RWPE2 (cell line): ENCODE measurements around the gene CCDC33.

Source experiments
- ATAC-seq: fragments of 200-7000 bp; cut with Tn5 transposase; 3 replicates; pipeline ENCODE4 v1.9.1; 2021; ENCODE audit warnings: low read depth
- DNase-seq: peaks from one replicate; pipeline ENCODE4 v3.0.0-alpha.2; 2020; ENCODE audit warnings: low spot score
- H3K27ac ChIP-seq: fragments of 450-650 bp; 2 replicates; pipeline ENCODE4 v1.5.1; 2017; ENCODE audit warnings: mild to moderate bottlenecking; ENCODE audit not compliant: poor library complexity, severe bottlenecking
- H3K27me3 ChIP-seq: fragments of 250-450 bp; sonication (Bioruptor Pico); 2 replicates; pipeline ENCODE4 v1.5.1; 2021; ENCODE audit warnings: mild to moderate bottlenecking, moderate library complexity; ENCODE audit not compliant: insufficient read depth, poor library complexity, severe bottlenecking
- H3K36me3 ChIP-seq: fragments of 250-450 bp; sonication (Bioruptor Pico); 2 replicates; pipeline ENCODE4 v1.5.1; 2020; ENCODE audit warnings: low read depth, mild to moderate bottlenecking, moderate library complexity
- H3K4me1 ChIP-seq: fragments of 250-450 bp; sonication (Bioruptor Pico); 2 replicates; pipeline ENCODE4 v1.5.1; 2021; ENCODE audit warnings: mild to moderate bottlenecking, moderate library complexity; ENCODE audit not compliant: insufficient read depth, poor library complexity, severe bottlenecking
- H3K4me3 ChIP-seq: fragments of 250-450 bp; sonication (Bioruptor Pico); 2 replicates; pipeline ENCODE4 v1.5.1; 2021; ENCODE audit warnings: mild to moderate bottlenecking, moderate library complexity; ENCODE audit not compliant: severe bottlenecking
- H3K9me3 ChIP-seq: fragments of 250-450 bp; sonication (Bioruptor Pico); 2 replicates; pipeline ENCODE4 v1.5.1; 2021; ENCODE audit warnings: mild to moderate bottlenecking, moderate library complexity; ENCODE audit not compliant: severe bottlenecking
- TF ChIP-seq, protein P1 (sequence below): fragments of 450-650 bp; IDR thresholded peaks from one replicate; pipeline ENCODE4 v1.5.1; 2017; ENCODE audit warnings: mild to moderate bottlenecking, moderate library complexity; ENCODE audit not compliant: poor library complexity, severe bottlenecking

The CCDC33 gene

DNA sequence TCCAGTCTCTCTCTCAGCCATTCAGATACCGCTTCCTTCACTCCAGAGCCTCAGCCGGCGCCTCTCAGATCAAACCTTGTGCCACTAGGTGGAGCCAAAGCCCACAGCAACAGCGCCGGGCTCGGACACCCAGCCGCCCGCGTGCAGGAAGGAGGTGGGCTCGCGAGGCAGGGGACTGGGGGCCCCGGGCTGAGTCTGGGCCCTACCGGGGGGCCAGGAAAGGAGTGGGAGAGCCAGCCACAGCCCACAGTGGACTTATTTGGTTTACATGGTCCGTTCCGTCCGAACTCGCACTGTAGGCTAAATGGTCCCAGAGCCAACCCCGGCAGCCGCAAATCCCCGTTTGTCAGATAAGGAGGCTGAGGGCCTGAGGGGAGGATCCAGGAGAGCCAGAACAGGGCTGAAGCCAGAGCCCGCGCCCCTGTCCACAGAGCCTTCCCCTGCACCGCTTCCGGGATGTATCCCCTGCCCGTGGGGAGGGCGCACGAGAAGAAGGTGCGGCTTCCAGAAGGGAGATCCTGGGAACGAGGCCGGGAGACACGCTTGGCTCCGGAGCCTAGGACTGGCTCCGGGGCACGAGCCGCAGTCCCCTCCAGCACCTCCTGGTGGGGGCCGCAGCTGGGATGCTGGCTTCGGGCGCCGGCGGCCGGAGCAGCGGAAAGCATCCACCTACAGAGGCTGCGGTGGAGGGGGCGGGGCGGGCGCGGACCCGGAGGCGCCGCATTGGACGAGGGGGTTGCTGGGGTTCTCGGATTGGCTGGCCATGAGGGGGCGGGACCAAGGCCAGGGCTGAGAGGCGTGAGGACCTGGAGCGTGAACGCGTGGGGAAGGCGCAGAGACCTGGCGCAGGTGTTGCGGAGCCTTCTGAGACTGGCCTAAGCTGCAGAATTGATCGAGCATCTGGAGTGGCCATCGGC is 137.9 kb downstream of the CCDC33 start:
- peak overlapping the region; percentile 58 for H3K27ac ChIP-seq
- DNase-seq (peak; percentile 99), ATAC-seq (peak; percentile 89)
- peaks cover 6% of the 10 kb centered on the region for H3K4me1 ChIP-seq
- H3K9me3 ChIP-seq, result no peaks in the 10 kb centered on the region
- no peaks in the 10 kb centered on the region for H3K36me3 ChIP-seq
- TF ChIP-seq, protein P1, sequence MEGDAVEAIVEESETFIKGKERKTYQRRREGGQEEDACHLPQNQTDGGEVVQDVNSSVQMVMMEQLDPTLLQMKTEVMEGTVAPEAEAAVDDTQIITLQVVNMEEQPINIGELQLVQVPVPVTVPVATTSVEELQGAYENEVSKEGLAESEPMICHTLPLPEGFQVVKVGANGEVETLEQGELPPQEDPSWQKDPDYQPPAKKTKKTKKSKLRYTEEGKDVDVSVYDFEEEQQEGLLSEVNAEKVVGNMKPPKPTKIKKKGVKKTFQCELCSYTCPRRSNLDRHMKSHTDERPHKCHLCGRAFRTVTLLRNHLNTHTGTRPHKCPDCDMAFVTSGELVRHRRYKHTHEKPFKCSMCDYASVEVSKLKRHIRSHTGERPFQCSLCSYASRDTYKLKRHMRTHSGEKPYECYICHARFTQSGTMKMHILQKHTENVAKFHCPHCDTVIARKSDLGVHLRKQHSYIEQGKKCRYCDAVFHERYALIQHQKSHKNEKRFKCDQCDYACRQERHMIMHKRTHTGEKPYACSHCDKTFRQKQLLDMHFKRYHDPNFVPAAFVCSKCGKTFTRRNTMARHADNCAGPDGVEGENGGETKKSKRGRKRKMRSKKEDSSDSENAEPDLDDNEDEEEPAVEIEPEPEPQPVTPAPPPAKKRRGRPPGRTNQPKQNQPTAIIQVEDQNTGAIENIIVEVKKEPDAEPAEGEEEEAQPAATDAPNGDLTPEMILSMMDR, result peak; percentile 99
- peak overlapping the region; percentile 42 for H3K4me3 ChIP-seq
- H3K27me3 ChIP-seq, result no peaks in the 10 kb centered on the region

DNA sequence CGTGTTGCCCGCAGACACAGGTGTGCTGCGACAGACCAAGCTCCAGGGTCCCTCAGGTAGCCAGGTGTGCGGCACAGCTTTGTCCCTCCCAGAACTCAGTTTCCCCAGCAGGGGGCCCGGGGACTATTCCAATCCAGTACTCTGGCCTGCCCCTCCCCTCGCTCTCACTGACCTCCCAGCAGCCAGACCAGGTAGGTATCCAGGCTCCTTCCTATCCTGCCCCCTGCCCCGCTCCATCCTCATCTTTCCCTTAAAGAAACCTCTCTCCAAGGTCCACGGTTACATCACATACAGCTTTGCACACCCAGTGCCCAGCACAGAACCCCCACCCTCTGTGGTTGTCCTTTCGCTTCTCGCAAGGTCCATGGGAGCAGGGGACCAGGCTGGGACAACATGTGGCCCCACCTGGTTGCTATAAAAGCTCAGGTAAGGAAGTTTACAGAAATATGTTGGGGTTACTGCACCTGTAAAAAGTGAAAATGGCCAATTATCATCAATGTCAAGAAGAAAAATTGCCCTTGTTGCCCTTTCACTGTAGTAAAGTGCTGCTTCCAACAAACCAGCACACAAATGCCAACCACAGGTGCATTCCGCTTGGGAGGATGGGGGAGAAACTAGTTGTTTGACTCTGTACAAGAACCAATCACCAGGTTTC is 138.6 kb downstream of the CCDC33 start:
- Histone ChIP-seq H3K27ac (peak overlapping the region; percentile 58), H3K9me3 (no peaks in the 10 kb centered on the region)

GRCh38 chr15:74375303-74375693 is 139.2 kb downstream of the CCDC33 start:
- Histone ChIP-seq H3K27me3 (no peaks in the 10 kb centered on the region), H3K4me1 (peaks cover 6% of the 10 kb centered on the region), H3K36me3 (no peaks in the 10 kb centered on the region), H3K9me3 (no peaks in the 10 kb centered on the region), H3K4me3 (no peak overlapping the region), H3K27ac (peak overlapping the region; percentile 58)
- peak; percentile 28; the same call in 2 of the 3 replicates for ATAC-seq
- peak; percentile 86 for DNase-seq
- TF ChIP-seq, protein P1, result peak; percentile 99

More for the DNA sequence above, 138.6 kb downstream of the CCDC33 start:
- TF ChIP-seq, protein P1, result no peak
- no peaks in the 10 kb centered on the region for H3K27me3 ChIP-seq
- DNase-seq, result peak; percentile 80
- ATAC-seq, result peak; percentile 11
- peak overlapping the region; percentile 42 for H3K4me3 ChIP-seq
- peaks cover 6% of the 10 kb centered on the region for H3K4me1 ChIP-seq
- no peaks in the 10 kb centered on the region for H3K36me3 ChIP-seq

- TF ChIP-seq, protein P1, result no peak
- Histone ChIP-seq H3K4me1 (peaks cover 6% of the 10 kb centered on the region), H3K9me3 (no peaks in the 10 kb centered on the region), H3K27ac (no peak overlapping the region), H3K27me3 (no peaks in the 10 kb centered on the region), H3K36me3 (no peaks in the 10 kb centered on the region), H3K4me3 (no peak overlapping the region)
- no peak for ATAC-seq
- DNase-seq, result no peak
Measured at GRCh38 chr15:74376226-74376625, 140.1 kb downstream of the CCDC33 start.
